ENCODE measurements around the gene LARP6.
"Not testable (repeated sequence)": the region's sequence is repeated elsewhere in the genome, so short reads cannot be mapped to it uniquely, and the experiment has no call there.

Gene LARP6

DNA sequence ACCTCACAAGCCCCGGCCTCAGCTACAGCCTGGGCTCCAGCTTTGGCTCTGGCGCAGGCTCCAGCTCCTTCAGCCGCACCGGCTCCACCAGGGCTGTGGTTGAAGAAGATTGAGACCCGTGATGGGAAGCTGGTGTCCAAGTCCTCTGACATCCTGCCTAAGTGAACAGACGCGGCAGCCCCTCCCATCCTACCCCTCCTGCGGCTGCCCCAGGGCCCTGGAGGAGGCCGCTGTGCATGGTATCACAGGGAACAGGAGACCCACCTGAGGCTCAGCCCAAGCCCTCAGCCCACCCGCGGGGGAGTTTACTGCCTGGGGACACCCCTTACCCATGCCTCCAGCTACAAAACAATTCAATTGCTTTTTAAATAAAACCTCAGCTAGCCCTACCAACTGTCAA lies 6.0 kb upstream of the LARP6 start:
- no peak overlapping the region for H3K27ac ChIP-seq
- no peak for DNase-seq (ENCODE audit: low read depth, low spot score)

DNA sequence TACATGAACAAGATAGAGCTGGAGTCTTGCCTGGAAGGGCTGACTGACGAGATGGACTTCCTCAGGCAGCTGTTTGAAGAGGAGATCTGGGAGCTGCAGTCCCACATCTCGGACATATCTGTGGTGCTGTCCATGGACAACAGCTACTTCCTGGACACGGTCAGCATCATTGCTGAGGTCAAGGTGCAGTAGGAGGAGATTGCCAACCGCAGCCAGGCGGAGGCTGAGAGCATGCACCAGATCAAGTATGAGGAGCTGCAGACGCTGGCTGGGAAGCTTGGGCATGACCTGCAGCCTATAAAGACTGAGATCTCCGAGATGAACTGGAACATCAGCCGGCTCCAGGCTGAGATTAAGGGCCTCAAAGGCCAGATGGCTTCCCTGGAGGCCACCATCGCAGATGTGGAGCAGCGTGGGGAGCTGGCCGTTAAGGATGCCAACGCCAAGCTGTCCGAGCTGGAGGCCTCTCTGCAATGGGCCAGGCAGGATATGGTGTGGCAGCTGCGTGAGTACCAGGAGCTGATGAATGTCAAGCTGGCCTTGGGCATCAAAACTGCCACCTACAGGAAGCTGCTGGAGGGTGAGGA lies 5.5 kb upstream of the LARP6 start:
- H3K27ac ChIP-seq: no peak overlapping the region
- DNase-seq (ENCODE audit: low read depth, low spot score): no peak

DNA sequence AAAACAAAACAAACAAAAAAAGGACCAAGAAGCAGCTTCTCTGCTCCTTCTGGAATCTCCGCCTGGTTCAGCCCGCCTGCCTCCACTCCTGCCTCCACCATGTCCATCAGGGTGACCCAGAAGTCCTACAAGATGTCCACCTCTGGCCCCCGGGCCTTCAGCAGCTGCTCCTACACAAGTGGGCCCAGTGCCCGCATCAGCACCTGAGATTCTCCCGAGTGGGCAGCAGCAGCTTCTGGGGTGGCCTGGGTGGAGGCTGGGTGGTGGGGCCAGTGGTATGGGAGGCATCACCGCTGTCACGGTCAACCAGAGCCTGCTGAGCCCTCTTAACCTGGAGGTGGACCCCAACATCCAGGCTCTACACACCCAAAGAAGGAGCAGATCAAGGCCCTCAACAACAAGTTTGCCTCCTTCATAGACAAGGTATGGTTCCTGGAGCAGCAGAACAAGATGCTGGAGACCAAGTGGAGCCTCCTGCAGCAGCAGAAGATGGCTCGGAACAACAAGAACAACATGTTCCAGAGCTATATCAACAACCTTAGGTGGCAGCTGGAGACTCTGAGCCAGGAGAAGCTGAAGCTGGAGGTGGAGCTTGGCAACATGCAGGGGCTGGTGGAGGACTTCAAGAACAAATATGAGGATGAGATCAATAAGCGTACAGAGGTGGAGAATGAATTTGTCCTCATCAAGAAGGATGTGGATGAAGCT lies 4.8 kb upstream of the LARP6 start:
- not testable (repeated sequence) for DNase-seq (ENCODE audit: low read depth, low spot score); H3K27ac ChIP-seq

DNA sequence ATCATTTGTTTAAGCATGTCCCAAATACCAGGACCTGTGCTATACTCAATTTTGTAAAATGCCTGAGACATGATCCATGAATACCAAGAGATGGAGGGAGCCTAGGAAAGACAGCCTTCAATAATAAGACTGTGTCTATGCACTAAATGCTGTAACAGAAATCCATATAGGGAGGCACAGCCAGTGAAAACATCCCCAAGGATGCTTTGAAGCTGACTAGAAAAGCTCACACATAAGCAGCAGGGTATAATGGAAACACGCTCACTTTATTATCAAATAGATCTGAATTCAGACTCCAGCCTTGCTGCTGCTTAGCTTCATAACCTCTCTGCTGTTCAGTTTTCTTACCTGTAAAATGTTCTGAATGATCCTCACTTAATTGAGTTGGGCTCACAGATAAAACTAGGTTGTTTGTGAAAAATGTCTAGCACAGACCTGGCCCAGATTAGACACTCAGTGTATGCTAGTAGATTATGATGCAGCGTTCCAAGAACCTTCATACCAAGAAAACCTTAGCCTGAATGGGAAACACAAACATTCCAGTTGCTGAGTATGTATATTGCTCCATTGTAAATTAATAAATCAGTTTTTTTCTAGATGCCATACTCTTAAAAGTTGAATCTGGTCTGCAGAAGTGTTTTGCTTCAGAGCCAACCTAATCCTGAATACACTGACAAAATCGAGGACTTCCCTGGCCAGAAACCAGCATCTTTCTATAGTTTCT lies 3.8 kb upstream of the LARP6 start:
- DNase-seq (ENCODE audit: low read depth, low spot score): no peak
- peak overlapping the region; percentile 92 for H3K27ac ChIP-seq

DNA sequence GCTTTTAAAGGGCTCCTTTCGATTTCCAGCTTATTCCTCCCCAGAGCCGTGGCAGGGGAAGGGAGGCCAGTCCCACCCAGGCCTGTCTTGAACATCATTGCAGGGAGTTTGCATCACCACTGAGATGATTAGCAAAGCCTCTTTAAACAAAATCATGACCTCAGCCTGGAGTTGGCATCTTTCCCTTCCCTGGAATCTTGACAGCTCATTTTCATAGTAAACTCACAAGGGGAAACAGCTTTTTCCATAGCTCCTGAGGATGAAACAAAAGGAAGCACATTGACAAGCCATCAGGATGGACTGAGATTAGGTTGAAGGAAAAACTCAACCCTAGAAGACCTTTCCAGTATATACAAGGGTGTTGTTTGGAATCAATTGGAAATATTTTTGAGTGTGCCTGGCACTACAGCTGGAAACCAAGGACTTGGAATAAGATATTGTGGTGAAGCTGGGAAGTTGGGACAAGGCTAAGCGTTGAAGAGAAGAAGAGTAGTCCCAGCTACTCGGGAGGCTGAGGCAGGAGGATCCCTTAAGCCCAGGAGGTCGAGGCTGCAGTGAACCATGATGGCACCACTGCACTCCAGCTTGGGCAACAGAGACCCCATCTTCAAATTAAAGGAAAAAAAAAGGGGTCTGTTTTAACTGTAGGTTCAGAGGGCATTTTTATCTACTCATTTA lies 3.1 kb upstream of the LARP6 start:
- H3K27ac ChIP-seq: peak overlapping the region; percentile 92
- peak; percentile 57 for DNase-seq (ENCODE audit: low read depth, low spot score)

DNA sequence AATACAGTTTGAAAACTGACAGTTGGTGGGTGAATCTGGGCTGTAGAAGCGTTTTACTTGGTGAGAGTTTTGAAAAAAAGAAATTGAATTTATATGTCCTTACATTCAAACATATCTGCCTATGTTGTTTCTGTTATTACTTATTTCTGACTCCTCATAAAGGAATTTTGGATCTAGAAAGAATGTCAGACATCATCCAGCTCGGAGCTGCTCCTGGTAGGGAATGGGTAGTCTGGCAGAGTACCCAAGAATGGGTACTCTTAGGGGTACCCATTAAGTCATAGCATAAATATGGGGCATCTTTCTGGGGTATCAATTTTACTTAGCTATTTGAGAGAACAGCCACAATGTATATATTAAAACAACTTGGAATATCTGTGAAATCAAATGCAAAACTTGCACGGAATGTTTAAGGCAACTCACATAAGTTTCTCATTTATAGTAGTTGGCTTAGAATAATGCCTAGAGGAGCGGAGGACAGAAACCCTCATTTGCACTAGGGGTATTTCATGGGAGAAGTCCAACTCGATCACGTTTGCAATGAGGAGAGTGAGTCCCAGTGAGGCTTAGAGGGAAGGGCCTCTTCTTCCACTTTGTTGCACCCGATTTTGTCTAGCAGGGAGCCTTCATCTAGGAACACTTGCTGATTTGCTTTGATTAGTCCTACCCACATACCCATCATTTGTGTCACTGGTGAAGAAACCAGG lies 2.4 kb upstream of the LARP6 start:
- no peak for DNase-seq (ENCODE audit: low read depth, low spot score)
- H3K27ac ChIP-seq: peak overlapping the region; percentile 92

DNA sequence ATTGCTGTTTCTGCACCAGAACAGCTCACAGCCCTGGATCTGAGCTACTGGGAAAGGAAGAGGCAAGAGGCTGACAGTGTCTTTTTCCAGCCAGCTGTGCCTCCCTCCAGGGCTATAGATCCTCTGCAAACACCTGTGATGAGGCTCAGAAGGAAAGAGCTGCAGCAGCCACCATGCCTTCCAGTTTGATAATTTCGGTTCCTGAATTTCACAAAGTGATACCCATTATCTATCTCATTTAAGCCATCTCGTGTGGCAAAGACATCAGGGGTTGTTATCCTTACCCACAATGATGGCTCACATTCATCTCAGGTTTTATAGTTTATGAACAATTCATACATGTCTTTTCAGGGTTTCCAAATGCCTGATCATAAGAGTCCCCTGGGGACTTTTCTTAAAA lies 1.8 kb upstream of the LARP6 start:
- H3K27ac ChIP-seq: peak overlapping the region; percentile 92
- no peak for DNase-seq (ENCODE audit: low read depth, low spot score)

DNA sequence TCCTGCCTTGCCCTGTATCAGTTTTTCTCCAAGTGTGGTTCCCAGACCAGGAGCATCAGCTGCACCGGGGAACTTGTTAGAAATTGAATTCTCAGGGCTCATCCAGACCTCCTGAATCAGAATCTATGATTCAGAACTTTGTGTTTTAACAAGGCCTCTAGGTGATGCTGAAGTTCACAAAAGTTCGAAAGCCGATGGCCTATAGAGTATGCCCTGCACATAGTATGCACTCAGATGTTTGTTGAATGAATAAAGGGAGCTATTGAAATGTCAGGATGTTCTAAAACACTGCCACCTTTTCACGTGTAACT lies 664 bp upstream of the LARP6 start:
- DNase-seq (ENCODE audit: low read depth, low spot score): no peak
- H3K27ac ChIP-seq: peak overlapping the region; percentile 92

DNA sequence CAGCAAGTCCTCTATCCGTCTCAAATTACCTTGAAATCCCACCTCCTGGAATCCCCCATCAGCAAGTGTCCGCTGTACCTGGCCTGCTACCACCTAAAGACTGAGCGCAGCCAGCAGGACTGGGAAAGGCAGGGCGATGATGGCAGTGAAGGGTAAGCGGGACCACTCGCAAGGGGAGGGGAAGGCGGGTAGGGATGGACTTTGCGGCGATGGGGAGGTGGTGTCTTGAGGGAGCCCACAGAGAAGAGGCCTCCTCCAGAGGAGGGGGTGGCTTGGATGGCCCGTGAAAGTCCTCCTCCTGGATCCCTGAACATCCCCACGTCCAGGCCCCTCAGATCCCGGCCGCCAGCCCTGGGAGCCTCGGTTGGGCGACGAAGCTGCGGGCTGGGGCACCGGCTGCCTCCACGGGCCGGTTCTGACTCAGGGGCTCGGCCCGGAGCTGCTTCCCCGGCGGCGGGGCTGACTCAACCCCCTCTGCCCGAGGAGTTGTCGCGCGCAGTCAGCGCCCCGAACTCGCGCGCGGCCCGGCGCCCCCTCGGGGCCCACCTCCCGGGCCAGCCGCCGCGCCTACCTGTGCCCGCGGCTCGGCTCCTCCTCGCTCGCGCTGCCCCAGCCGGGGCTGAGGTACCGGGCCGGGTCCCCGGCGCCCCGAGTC lies 512 bp downstream of the LARP6 start:
- H3K27ac ChIP-seq: peak overlapping the region; percentile 92
- DNase-seq (ENCODE audit: low read depth, low spot score): no peak

DNA sequence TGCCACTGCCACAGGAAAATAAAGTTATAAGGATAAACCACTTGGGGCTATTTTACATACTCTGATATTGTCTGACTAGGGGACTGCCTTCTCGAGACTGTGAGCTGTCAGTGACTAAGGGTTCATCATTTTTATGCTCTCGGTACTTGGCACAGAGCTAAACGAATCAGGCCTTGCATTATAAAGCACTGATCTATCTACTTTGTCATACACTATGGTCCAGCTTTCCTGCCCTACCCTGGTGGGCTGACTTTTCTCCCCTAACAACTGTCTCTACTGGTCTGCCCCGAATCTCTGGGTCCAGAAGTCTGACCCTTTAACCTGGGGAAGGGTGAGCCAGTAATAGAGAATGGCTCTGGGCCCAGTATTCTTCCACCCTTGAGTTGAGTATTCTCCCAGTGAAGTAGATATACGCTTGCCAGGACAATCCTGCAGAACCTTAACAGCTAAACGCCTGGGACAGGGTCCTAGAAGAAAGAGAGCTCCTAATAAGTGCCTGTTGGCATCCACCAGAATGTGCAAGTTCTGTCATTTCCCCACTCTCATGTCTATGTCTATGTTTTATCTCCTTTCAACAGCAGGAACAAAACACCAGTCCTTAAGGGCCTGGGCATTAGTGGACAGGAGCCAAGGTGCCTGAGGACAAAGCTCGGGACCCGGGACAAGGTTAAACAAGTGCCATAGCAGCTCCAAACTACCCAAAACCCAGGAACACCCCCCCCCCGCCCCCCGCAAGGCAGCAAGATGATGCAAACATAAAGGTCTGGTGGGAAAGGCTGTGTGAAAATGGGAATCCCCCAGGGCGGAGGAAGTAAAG lies 1.2 kb downstream of the LARP6 start:
- peak overlapping the region; percentile 92 for H3K27ac ChIP-seq
- DNase-seq (ENCODE audit: low read depth, low spot score): peak; percentile 68

DNA sequence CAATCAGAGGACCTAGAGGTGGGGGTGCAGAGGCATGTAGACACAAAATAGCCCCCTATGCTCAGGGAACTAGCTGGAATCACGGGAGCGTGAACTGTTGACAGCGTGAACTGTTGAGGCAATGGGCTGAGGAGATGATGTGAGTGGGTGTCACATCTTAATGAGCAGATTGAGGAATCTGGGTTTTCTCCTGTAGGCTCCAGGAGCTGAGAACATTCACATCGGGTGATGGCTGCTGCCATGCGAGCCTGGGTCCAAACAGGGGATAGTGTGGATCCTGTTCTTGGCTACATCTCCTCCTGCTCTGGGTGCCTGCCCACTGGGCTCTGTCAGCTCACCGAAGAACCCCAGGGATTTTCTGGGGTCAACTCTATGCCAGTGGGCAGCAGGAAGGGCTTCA lies 2.1 kb downstream of the LARP6 start:
- peak overlapping the region; percentile 92 for H3K27ac ChIP-seq
- DNase-seq (ENCODE audit: low read depth, low spot score): no peak

DNA sequence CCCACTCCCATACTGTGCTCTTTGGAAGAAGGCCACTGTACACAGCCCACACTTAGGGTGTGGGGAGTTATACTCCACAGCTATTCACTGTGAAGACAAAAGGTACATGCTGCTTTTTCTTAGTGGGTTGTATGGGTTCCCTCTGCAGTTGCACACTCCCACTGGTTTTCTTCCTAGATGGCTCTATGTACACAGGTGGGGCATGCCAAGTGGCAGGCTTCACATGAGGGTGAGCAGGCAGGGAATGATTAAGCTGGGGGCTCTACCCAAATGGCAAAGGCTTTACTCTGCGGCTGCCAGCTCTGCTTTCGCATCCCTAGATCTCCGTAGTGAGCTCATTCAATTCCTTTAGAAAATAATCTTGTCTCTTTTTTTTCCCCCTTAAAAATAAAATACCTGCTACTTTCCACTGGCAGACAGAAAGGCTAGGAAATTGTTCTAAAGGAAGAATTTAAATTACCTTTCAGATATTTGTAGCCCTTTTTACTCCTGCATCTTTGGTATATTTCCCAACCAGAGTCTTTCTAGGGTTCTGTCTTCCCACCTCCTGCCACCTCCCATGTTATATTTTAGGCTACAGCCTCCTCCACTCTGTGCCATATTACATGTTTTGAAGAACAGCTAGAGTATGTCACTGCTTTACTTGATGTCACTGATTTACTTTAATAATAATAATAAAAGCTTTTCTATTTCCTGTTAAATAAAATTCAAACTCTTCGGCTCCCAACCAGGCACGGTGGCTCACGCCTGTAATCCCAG lies 8.2 kb downstream of the LARP6 start:
- DNase-seq (ENCODE audit: low read depth, low spot score): no peak
- no peak overlapping the region for H3K27ac ChIP-seq

DNA sequence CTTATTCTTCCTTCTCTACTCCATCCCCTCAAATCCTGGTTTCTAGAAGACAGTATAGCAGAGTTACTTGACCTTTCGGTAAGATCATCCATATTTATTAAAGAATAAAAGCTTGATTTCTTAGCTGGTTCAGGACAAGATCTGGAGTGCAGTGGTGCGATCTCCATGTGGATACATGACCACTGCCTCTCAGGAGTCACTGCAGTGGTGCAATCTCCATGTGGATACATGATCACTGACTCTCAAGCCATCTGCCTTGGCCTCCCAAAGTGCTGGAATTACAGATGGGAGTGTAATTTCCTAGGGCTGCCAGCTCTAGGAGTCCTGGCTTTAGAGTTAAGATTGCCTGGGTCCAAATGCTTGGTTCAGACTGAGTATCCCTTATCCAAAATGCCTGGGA lies 16.5 kb downstream of the LARP6 start:
- H3K27ac ChIP-seq: no peak overlapping the region
- DNase-seq (ENCODE audit: low read depth, low spot score): no peak

DNA sequence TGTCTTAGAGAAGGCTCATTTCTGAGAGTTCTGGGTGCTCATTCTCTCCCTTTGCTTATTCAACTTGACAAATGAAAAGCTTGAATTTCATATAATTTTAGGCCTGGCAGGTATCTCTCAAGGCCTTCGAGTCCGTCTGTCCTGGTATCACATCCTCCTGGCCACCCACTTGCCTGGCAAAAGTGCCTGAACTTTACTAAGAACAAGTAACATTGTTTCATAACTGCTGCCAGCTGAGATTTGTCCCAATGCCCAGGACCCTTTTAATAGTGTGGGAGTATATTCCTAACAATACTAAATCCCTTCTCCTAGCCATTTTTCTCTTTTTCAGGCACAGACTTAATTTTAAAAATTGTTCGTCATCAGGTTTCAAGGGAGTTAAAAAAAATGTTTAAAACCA lies 18.1 kb downstream of the LARP6 start:
- H3K27ac ChIP-seq: no peak overlapping the region
- DNase-seq (ENCODE audit: low read depth, low spot score): no peak

DNA sequence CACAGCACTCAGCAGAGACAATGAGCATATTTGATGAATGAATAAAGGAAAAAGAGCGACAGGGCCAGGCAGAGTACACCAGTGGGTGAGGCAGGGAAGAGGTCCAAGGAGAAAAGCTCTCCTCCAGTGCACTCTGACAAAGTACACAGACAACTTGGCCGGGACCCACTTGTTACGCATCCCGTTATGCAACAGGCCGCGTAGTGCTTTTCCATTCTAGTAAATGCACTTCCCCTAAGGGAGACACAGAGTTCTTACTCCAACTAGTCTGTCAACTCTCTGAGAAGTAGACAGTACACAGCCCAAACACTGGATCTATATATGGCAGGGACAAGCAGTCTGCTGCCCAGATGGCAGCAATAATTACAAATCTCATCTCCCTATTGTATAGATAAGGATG lies 18.5 kb downstream of the LARP6 start:
- H3K27ac ChIP-seq: no peak overlapping the region
- DNase-seq (ENCODE audit: low read depth, low spot score): no peak

DNA sequence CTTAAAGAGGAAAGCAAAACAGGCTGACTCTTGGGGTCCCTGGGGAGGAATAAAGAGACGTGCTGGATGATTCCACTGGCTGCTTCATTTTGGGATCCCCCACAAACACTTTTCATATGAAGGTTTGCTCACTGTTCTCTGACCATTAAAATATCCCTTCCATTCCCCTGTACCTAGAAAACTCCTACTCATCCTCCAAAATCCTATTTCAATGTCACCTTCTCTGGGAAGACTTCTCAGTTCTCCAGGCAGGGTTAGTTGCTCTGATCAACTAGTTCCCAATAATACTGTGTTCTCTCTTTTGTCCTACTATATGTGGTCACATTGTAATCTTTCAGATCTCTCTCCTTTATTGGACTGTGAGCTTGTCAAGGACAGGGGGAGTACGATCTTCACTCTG lies 19.0 kb downstream of the LARP6 start:
- no peak for DNase-seq (ENCODE audit: low read depth, low spot score)
- H3K27ac ChIP-seq: peak overlapping the region; percentile 68

DNA sequence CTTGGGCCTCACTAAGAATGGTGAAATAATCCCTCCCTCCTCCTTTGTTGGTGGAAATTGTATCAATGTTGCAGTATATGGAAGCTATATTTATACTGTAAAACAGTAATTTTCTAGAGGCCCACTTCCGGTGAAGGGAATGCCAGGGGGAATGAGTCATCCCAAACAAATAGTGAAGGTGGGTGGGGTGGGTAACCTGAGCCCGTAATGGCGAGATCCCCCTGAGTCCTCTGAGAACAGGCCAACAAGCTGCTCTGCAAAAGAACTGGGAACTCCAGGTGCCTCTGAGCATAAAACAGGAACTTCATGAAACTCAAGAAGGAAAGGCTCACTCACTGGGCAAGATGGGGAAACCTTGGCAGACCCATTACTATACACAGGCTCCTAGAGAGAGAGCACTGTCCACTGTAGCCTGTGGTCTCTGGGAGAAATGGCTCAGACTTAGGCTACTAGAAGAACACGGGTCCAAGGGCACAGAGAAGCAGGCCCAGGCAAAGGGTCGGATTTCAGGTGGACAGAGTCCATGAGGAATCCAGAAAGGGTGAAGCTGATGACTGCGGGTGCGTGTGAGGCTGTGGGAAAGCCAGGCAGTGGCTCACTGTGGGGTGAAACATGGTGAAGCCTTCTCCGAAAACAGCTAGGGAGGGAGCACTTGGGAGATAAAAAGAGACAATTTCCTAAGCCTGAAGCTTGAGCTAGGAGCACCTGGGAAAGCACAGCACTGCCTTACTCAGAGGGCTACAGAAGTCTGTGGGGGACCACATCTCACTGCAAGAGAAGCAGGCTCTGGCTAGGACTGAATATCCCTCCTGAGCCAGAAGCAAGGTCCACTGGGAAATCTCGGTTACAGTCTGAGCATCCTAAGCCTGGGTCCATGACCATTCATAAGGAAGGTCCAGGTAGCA lies 19.8 kb downstream of the LARP6 start:
- H3K27ac ChIP-seq: peak overlapping the region; percentile 68
- DNase-seq (ENCODE audit: low read depth, low spot score): no peak

DNA sequence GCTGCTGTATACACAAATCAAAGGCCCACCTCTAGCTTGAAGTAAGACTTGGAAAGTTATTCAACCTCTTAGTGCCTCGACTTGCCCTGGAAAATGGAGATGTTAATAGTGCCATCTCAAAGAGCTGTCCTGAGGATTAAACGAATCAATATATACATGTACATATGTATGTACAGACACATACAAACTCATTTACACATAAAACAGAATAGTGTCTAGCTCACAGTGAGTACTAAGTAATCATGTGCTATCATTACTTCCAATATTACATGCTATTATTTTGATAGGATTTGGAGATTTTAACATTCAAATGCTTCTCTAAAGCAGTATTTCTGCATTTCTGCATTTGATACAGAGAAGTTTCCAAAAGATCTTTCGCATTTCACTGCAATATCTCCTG lies 20.5 kb downstream of the LARP6 start:
- peak overlapping the region; percentile 68 for H3K27ac ChIP-seq
- DNase-seq (ENCODE audit: low read depth, low spot score): no peak
